ENCODE data around the gene AKR1C4. TPM values are rescaled to one million over a fixed set of nuclear protein-coding genes. Genes with fewer than 3 reads are reported as not detected.
"Not testable (repeated sequence)": the region's sequence is repeated elsewhere in the genome, so short reads cannot be mapped to it uniquely, and the experiment has no call there.

The AKR1C4 gene
- total RNA-seq, 2 experiments from 2014 or later = not detected

- H3K27ac ChIP-seq (ENCODE audit: low read depth in 1 of 2, low read length in 2 of 2) = no peak overlapping the region
- H3K27me3 Mint-ChIP-seq = no peaks in the 10 kb centered on the region
- intact Hi-C loops (cut with DNase I, micrococcal nuclease) = no loop called here
- H3K9me3 ChIP-seq (ENCODE audit: control insufficient read depth in 1 of 2, insufficient read depth in 1 of 2, low read length in 2 of 2) = peaks cover 0 to 18% of the 10 kb centered on the region in 2 experiments
- no peak overlapping the region for H3K4me3 ChIP-seq (ENCODE audit: low read length)
- no peaks in the 10 kb centered on the region for H3K4me1 Mint-ChIP-seq (ENCODE audit: low read depth)
- H3K27me3 ChIP-seq (ENCODE audit: control insufficient read depth in 1 of 2, insufficient read depth in 2 of 2, low read length in 2 of 2) = no peaks in the 10 kb centered on the region
- peaks cover 13% of the 10 kb centered on the region for H3K9me3 Mint-ChIP-seq
- H3K27ac Mint-ChIP-seq = no peak overlapping the region
- no peaks in the 10 kb centered on the region for H3K36me3 ChIP-seq (ENCODE audit: insufficient read depth, low read length)
- H3K4me1 ChIP-seq (ENCODE audit: insufficient read depth, low read length) = no peaks in the 10 kb centered on the region
- ChIA-PET POLR2A (no interaction called here), CTCF (no interaction called here)
- ATAC-seq (ENCODE audit: poor library complexity) (no peak), DNase-seq (no peak)
- H3K4me3 Mint-ChIP-seq = no peak overlapping the region
- no peak for TF ChIP-seq CTCF (IDR thresholded peaks at IDR 0.05)
- peaks cover 11% of the 10 kb centered on the region for H3K36me3 Mint-ChIP-seq (ENCODE audit: low read depth)
Observed at GRCh38 chr10:5163487-5163886, 33.1 kb upstream of the AKR1C4 start.

DNA sequence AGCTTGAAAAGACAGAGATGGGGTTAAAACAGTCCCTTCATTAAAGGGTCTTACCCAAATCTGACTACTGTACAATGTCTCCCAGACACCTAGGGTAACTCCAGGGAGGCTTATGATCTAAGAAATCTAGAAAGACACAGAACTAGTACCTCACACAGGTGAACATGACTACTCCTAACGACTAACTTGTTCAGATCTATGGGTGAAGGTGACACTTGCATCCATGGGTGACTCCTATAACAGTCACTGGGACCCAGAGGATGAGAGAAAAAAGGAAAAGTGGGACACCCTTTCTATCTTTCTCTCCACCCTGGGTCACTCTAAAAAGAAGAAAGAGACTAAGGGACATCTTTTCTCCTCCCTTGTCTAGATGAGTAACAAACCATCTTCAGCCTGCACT is 30.9 kb upstream of the AKR1C4 start:
- ChIA-PET POLR2A (no interaction called here), CTCF (no interaction called here)
- peaks cover 11% of the 10 kb centered on the region for H3K36me3 Mint-ChIP-seq (ENCODE audit: low read depth)
- H3K27me3 Mint-ChIP-seq = no peaks in the 10 kb centered on the region
- no peak for ATAC-seq (ENCODE audit: poor library complexity)
- H3K4me1 Mint-ChIP-seq (ENCODE audit: low read depth) = no peaks in the 10 kb centered on the region
- Histone ChIP-seq H3K36me3 (ENCODE audit: insufficient read depth, low read length) (no peaks in the 10 kb centered on the region), H3K27ac (ENCODE audit: low read depth in 1 of 2, low read length in 2 of 2) (no peak overlapping the region), H3K4me3 (ENCODE audit: low read length) (no peak overlapping the region), H3K27me3 (ENCODE audit: control insufficient read depth in 1 of 2, insufficient read depth in 2 of 2, low read length in 2 of 2) (no peaks in the 10 kb centered on the region), H3K4me1 (ENCODE audit: insufficient read depth, low read length) (no peaks in the 10 kb centered on the region), H3K9me3 (ENCODE audit: control insufficient read depth in 1 of 2, insufficient read depth in 1 of 2, low read length in 2 of 2) (peaks cover 0 to 18% of the 10 kb centered on the region in 2 experiments)
- no peak for DNase-seq
- no peak for TF ChIP-seq CTCF (IDR thresholded peaks at IDR 0.05)
- H3K4me3 Mint-ChIP-seq = no peak overlapping the region
- H3K27ac Mint-ChIP-seq = no peak overlapping the region
- intact Hi-C loops (cut with DNase I, micrococcal nuclease) = no loop called here
- peaks cover 13% of the 10 kb centered on the region for H3K9me3 Mint-ChIP-seq

GRCh38 chr10:5168897-5169420 is 27.7 kb upstream of the AKR1C4 start:
- no peak for ATAC-seq (ENCODE audit: poor library complexity)
- Histone ChIP-seq H3K4me1 (ENCODE audit: insufficient read depth, low read length) (no peaks in the 10 kb centered on the region), H3K36me3 (ENCODE audit: insufficient read depth, low read length) (no peaks in the 10 kb centered on the region), H3K9me3 (ENCODE audit: control insufficient read depth in 1 of 2, insufficient read depth in 1 of 2, low read length in 2 of 2) (peaks cover 0 to 18% of the 10 kb centered on the region in 2 experiments), H3K4me3 (ENCODE audit: low read length) (no peak overlapping the region), H3K27me3 (ENCODE audit: control insufficient read depth in 1 of 2, insufficient read depth in 2 of 2, low read length in 2 of 2) (no peaks in the 10 kb centered on the region), H3K27ac (ENCODE audit: low read depth in 1 of 2, low read length in 2 of 2) (no peak overlapping the region)
- no peak overlapping the region for H3K4me3 Mint-ChIP-seq
- no peak for DNase-seq
- no peak overlapping the region for H3K27ac Mint-ChIP-seq
- peaks cover 6% of the 10 kb centered on the region for H3K9me3 Mint-ChIP-seq
- no peaks in the 10 kb centered on the region for H3K4me1 Mint-ChIP-seq (ENCODE audit: low read depth)
- CTCF ChIA-PET = no interaction called here
- H3K36me3 Mint-ChIP-seq (ENCODE audit: low read depth) = peaks cover 7% of the 10 kb centered on the region
- POLR2A ChIA-PET = no interaction called here
- intact Hi-C loops (cut with DNase I, micrococcal nuclease) = no loop called here
- no peak for TF ChIP-seq CTCF (IDR thresholded peaks at IDR 0.05)
- no peaks in the 10 kb centered on the region for H3K27me3 Mint-ChIP-seq

DNA sequence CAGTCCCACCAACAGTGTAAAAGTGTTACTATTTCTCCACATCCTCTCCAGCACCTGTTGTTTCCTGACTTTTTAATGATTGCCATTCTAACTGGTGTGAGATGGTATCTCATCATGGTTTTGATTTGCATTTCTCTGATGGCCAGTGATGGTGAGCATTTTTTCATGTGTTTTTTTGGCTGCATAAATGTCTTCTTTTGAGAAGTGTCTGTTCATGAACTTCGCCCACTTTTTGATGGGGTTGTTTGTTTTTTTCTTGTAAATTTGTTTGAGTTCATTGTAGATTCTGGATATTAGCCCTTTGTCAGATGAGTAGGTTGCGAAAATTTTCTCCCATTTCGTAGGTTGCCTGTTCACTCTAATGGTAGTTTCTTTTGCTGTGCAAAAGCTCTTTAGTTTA is 21.1 kb upstream of the AKR1C4 start:
- H3K27ac ChIP-seq (ENCODE audit: low read depth in 1 of 2, low read length in 2 of 2); H3K4me1 Mint-ChIP-seq (ENCODE audit: low read depth); H3K27ac Mint-ChIP-seq; H3K36me3 ChIP-seq (ENCODE audit: insufficient read depth, low read length); H3K4me3 Mint-ChIP-seq; H3K4me3 ChIP-seq (ENCODE audit: low read length); H3K36me3 Mint-ChIP-seq (ENCODE audit: low read depth); H3K9me3 ChIP-seq (ENCODE audit: control insufficient read depth in 1 of 2, insufficient read depth in 1 of 2, low read length in 2 of 2); H3K4me1 ChIP-seq (ENCODE audit: insufficient read depth, low read length); H3K27me3 ChIP-seq (ENCODE audit: control insufficient read depth in 1 of 2, insufficient read depth in 2 of 2, low read length in 2 of 2); intact Hi-C loops (cut with DNase I, micrococcal nuclease); POLR2A ChIA-PET; H3K27me3 Mint-ChIP-seq; ATAC-seq (ENCODE audit: poor library complexity); CTCF ChIA-PET; DNase-seq; H3K9me3 Mint-ChIP-seq: not testable (repeated sequence)

- H3K4me3 Mint-ChIP-seq; CTCF ChIA-PET; H3K4me3 ChIP-seq (ENCODE audit: low read length); H3K27ac ChIP-seq (ENCODE audit: low read depth in 1 of 2, low read length in 2 of 2); H3K27me3 Mint-ChIP-seq; H3K9me3 Mint-ChIP-seq; H3K27ac Mint-ChIP-seq; H3K36me3 ChIP-seq (ENCODE audit: insufficient read depth, low read length); DNase-seq; POLR2A ChIA-PET; H3K4me1 ChIP-seq (ENCODE audit: insufficient read depth, low read length); H3K27me3 ChIP-seq (ENCODE audit: control insufficient read depth in 1 of 2, insufficient read depth in 2 of 2, low read length in 2 of 2); H3K36me3 Mint-ChIP-seq (ENCODE audit: low read depth); ATAC-seq (ENCODE audit: poor library complexity); H3K4me1 Mint-ChIP-seq (ENCODE audit: low read depth); H3K9me3 ChIP-seq (ENCODE audit: control insufficient read depth in 1 of 2, insufficient read depth in 1 of 2, low read length in 2 of 2); intact Hi-C loops (cut with DNase I, micrococcal nuclease): not testable (repeated sequence)
Observed at GRCh38 chr10:5180503-5180902, 16.1 kb upstream of the AKR1C4 start.

Measured in CD4-positive, alpha-beta T cell (primary cell).